ENCODE results near the gene ADAMTS3. TPM values are rescaled to one million over a fixed set of nuclear protein-coding genes. Genes with fewer than 3 reads are reported as not detected.

The ADAMTS3 gene
- total and polyA plus RNA-seq, 2 of the 13 experiments (the other 11 are each of a cell fraction or from before 2014, with no cell fraction given): not detected

- whole genome bisulfite sequencing (ENCODE audit: low lambda C conversion rate): 29% methylated on average over 5 of the region's 5 CpGs
- Histone ChIP-seq H3K36me3 (replicated peaks in 1 of 2; ENCODE audit: control insufficient read depth in 1 of 2, insufficient read depth in 2 of 2, low read length in 2 of 2) (no peaks in the 10 kb centered on the region), H3K79me2 (ENCODE audit: insufficient read depth, low read length) (no peaks in the 10 kb centered on the region), H3K27me3 (ENCODE audit: control insufficient read depth in 1 of 2, insufficient read depth in 2 of 2, low read length in 2 of 2) (no peaks in the 10 kb centered on the region), H3K9ac (ENCODE audit: insufficient read depth, low read depth, low read length) (no peak overlapping the region), H4K20me1 (ENCODE audit: insufficient read depth, low read length) (no peaks in the 10 kb centered on the region), H3K4me1 (ENCODE audit: insufficient read depth, low read length) (no peaks in the 10 kb centered on the region), H2AFZ (ENCODE audit: low read length) (no peak overlapping the region), H3K9me3 (ENCODE audit: low read length) (no peaks in the 10 kb centered on the region), H3K4me3 (replicated peaks in 1 of 3; ENCODE audit: insufficient read depth in 1 of 3, low read depth in 2 of 3, low read length in 3 of 3) (no peak overlapping the region), H3K4me2 (ENCODE audit: low read depth, low read length) (no peak overlapping the region), H3K27ac (ENCODE audit: extremely low read length, insufficient read depth, low read length) (no peak overlapping the region)
- FAIRE-seq (no peak), DNase-seq (ENCODE audit: low spot score) (no peak), ATAC-seq (no peak)
- ChIA-PET POLR2A (no interaction called here), CTCF (ENCODE audit: low intra/inter-chr PET ratio, low total read pairs) (no interaction called here)
- TF ChIP-seq ZNF724P (CRISPR knock-in tag; IDR thresholded peaks at IDR 0.05; ENCODE audit: borderline replicate concordance): no peak
- no peak for TF ChIP-seq ZNF264 (CRISPR knock-in tag; IDR thresholded peaks at IDR 0.05)
- TF ChIP-seq TIGD3 (CRISPR knock-in tag; IDR thresholded peaks at IDR 0.05; ENCODE audit: borderline replicate concordance): no peak
- TF ChIP-seq CENPX (CRISPR knock-in tag; IDR thresholded peaks at IDR 0.05): no peak
- no peak for TF ChIP-seq HMGXB3 (CRISPR knock-in tag; IDR thresholded peaks at IDR 0.05; ENCODE audit: borderline replicate concordance)
- no peak for TF ChIP-seq ZFY (CRISPR knock-in tag; IDR thresholded peaks at IDR 0.05)
- TF ChIP-seq SIN3A (IDR thresholded peaks at IDR 0.05; ENCODE audit: borderline replicate concordance, low read depth, low read length): no peak
- no peak for TF ChIP-seq ZNF550 (CRISPR knock-in tag; IDR thresholded peaks at IDR 0.05; ENCODE audit: borderline replicate concordance)
- TF ChIP-seq ZNF678 (CRISPR knock-in tag; IDR thresholded peaks at IDR 0.05): no peak
- in situ Hi-C loops (cut with HindIII; ENCODE audit: extremely low pct_ligation_motif_present, low pct_unique_long_range_greater_than_20kb): no loop called here
- no TSS peak for BruUV-seq (replicated peaks)
- intact Hi-C loops (cut with micrococcal nuclease; ENCODE audit: unreplicated experiment): no loop called here
Measured at GRCh38 chr4:72557021-72557420, 12.0 kb downstream of the ADAMTS3 start.

Data from HepG2 (cell line).